Muscle of arm (tissue), 12 donors: Measurements from ENCODE around the gene SMAD7. TPM values are rescaled to one million over a fixed set of nuclear protein-coding genes. Genes with fewer than 3 reads are reported as not detected.

ENCODE experiments used
- DNase-seq: peaks from one replicate; pipeline ENCODE4 v3.0.0-alpha.2; 2013
- polyA plus RNA-seq, 12 donors: library from polyadenylated mRNA; unstranded; fragments of 120-200 nt; gene quantifications; one replicate each; pipeline ENCODE4 v1.2.1, GENCODE V29; 2013; ENCODE audit not compliant: insufficient read length in 12 of 12

SMAD7 gene
- polyA plus RNA-seq, 12 donors, result 9.2 to 23.4 (median 11.8) TPM; not detected in 1

DNA sequence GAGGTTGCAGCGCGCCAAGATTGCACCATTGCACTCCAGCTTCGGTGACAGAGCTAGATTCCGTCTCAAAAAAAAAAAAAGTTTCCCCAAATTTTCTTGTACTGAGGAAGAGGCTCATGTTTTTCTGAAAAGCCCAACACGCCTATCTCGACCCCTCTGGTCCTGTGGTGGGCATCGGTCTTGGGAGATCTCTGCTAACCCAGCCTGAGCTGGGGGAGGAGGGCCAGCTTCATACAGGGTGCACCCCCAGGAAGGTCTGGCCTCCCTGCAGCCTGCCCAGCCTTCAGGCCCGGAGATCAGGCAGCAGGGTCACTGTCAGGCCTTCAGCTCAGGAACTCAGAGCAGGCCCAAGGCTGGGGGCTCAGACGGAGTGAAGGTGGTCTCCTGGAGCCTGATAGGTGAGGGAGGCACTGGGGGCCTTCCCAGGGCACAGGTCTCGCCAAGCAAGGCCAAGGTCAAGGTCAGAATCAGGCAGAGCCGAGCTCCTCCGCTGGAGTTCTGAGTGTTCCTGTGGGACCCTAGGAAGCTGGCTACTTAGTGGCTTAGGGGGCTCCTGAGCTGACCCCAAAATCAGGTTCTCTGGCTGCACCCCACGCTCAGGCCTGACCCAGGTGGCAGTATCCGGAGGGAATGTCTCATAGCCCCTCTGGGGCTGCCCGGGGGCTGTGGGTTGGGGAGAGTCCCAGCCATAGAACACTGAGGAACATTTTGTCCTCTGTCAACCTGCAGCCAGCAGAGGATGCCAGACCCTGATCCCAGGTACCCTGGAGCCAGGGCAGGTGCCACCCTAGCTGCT, 37.9 kb upstream of the SMAD7 start:
- DNase-seq, result no peak

DNA sequence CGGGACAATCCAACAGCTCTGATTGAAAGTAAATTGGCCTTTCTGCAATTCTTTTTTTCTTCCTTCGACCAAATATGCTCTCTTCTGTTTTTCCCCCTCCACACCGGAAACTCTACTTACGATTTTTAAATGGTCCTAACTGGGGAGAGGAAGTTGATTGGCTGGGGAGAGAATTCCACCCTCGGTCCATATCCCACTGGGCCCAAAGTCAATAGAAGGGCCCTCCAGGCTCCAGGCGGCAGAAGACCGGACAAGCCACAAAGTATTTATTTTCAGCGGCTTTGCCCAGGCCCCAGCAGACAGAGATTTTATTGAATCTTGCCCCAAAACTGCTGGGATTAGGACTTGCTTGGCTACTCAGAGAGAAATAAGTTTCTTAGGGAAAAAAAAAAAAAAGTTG, 37.1 kb upstream of the SMAD7 start:
- DNase-seq, result no peak

DNA sequence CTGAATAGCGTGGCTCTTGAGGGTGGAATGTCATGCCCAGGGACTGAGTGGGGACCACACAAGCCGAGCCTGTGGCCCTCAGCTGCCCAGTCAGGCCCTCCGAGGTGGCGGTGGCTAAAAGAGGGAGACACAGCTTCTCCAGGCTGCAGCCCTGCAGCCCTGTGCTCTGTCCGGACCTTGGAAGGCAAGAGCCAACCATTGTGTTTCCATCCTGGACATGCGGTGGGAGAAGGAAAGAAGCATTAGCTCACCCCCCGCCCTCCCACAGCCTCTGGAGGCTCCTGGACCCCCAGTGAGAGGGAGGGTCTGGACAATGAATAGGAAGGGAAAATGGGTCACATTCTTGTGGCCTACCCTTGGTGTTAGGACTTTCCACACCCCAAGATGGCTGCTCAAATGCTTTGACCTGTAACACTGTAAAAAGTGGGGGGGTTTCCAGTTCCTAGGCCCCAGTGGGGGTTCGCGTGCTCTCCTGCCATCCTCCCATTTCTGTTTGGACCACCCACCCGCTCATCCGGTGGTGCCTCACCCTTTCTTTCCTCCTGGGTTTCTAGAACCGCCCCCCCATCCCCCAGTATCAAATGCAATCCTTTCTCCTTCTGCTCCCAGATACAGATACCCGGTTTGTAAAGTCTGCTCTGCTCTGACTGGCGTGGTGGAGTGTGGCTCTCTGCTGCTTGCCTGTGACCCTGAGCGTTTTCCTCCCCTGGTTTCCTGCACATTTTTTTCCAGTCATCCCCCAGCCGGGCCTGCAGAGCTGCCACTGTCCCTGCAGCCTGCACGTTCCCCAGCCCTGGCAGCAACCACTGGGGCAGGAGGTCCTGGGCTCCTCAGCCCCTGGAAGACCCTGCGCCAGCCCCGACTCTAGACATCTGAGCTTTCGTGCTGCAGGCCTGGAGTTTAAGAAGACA, 36.3 kb upstream of the SMAD7 start:
- DNase-seq, result no peak

DNA sequence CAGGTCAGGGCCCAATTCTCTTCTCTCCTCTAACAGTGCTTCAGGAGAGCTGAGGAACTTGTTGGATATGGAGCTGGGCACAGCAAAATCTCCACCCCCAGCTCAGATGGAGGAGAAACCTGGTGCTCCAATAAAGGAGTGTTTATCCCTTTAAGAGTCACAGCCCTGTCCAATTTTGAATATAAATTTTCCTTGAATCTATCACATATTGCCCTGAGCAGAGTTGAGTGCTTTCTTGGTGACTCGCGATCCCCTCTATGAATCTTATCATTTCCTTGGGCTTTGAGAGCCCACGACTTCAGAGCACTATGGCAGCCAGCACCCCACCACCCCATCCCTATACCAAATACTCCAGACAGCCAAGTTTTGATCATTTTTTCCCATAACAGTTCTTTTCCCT, 34.4 kb upstream of the SMAD7 start:
- no peak for DNase-seq

DNA sequence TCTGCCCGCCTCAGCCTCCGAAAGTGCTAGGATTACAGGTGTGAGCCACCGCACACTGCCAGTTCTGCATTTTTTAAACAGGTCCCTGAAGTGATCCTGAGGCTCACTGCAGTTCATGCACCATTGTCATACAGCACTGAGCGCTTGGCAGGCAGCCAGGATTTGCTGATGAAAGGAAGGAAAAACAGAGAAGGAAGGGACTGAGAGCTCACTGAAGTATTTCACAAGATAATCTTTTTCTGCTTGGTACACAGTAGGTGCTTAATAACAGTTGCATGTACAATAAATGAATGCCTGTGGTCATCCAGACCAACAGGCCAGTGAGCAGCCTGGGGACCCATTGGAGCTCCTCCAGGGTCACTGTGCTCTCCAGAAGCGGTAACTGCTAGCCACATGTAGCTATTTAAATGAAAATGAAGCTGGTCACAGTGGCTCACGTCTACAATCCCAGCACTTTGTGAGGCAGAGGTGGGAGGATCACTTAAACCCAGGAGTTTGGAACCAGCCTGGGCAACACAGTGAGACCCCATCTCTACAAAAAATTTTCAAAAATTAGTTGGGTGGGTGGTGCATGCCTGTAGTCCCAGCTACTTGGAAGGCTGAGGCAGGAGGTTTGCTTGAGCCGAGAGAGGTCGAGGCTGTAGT, 33.1 kb upstream of the SMAD7 start:
- DNase-seq, result no peak

DNA sequence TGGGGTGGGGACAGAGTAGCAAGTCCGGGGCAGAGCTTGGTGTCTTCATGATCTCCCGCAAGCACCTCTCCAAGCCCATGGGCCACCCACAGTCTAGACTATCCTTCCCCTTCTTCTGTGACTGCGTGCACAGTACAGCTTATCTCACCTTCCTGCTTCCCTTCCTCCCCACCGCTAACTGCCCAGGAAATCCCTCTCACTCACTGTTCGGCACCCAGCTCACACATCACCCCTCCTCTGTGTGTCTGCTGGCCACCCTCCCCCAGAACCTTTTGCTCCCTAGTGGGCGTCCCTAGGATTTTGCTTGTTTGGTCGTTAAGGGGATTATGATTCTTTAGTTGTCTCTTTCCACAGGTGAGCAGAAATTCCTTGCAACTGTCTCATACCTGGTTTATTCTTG, 31.5 kb upstream of the SMAD7 start:
- no peak for DNase-seq

DNA sequence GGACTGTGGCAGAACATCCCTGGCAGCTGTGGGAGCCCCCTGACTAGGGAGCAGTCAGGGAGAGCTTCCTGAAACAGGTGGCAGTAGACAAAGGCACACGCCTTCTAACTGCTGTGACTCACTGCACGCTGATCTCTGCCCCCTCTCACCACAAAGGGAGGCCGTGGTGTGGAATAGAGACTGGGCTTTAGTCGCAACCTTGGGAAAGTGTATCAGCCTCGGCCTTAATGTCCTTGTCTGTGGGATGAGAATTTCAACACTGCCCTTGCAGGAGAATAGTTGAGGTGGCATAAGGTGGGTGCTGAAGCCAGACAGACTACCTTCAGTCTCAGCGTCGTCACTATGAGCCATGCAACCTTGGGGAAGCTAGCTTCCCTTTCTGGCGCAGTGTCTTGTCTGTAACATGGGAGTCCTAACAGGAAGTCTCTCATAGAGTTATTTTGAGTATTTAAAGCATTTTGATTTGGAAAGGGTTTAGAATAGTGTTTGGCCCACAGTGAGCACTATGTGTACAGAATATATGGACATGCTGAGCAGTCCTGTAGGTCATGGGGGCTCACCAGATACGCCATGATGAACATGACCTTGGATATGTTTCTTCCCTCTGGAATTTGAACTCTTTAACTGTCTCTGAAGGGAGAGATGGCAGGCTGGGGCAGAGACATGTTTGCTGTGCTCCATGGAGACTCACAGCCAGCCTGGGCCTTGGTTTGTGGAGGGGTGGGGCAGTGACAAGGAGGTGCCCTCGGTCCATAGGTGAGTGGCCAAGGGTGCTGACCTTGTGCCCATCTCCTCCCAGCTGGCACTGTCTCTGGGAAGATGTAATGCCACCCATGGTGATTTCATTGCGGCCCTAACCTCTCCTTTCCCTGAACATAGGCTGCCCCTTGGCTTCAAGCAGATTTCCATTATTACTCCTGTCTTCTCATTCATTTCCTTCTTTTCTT, 29.5 kb upstream of the SMAD7 start:
- no peak for DNase-seq

DNA sequence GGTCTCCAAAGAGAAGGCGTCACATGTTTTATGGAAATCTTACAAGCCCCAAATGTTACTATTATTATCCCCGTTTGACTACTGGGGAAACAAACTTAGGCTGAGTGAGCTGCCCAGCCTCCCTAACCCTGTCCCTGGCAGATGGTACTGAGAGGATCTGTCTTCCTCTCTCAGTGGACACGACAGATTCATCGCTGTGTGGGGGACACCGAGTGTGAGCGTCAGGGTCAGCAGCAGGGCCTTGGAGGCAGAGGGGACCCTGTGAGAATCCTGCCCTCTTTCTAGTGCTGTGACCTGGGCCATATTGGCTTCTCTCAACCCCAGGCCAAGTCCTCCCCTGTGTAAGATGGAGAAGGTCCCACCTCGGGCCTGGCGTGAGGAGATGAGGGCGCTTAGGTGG, 27.1 kb upstream of the SMAD7 start:
- DNase-seq, result no peak

DNA sequence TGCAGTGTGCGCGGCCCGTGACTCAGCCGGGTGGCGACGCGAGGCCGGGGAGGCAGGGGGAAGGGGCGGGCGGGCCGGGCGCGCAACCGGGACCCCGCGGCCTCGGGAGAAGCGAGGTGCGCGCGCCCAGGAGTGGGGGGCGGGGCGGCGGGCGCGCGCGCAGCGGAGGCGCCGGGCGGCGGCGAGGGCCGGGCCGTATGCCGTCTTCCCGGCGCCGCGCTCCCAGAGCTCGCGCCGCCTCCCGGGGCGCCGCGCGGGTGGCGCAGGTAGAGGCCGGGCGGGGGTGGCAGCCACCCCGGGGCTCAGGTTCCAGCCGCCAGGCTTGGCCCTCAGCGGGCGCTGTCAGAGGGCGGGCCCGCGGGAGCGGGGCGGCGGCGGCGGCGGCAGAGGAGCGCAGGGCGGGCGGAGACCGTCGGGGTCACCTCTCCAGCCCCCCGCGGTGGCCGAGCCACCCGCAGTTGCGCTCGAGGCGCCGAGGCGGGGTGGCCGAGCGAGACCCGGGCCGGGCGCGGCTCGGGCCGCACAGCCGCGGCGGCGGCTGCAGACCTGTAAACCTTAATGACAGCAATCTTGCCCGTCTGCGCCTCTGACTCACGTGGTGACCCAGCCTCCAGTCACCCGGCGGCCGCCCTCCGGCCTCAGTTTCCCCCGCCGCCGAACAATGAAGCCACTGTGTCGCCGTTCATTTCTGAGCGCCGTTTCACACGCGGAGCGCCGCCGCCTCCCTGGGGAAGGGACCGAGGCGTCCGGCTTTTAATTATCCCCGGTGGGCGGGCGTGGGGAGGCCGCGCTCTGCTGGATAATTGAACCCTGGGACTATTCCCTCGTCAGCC, 25.3 kb upstream of the SMAD7 start:
- no peak for DNase-seq

DNA sequence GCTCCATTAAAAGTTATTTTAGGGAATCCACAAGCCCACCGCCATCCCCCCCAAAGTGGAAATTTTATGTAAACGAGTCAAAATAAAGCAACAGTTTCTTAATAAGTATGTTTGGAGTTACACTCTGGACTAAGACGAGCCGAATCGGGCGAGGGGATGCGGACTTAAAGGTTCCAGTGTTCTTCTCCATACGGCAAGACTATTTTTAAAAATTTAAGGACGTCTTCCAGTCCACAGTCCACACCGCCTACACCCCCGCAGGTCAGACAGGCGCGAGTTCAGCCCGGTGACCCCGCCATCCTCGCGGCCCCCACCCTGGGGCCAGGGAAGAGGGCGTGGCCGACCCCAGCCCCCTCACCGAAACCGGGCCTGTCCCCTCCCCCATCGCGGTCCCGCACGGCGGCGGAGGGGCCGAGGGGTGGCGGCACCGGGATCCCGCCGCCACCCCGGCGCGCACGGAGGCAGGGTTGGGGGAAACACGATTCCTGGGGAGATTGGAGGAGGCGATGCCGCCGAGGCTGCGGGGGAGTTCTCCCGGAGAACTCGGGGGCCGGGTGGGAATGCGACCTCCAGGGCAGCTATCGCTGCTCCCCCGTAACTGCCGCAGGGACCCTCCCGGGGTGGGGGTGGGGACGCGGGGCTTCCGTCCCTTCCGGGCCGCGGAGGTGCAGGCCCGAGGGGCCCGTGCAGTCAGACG, 24.5 kb upstream of the SMAD7 start:
- DNase-seq, result no peak

DNA sequence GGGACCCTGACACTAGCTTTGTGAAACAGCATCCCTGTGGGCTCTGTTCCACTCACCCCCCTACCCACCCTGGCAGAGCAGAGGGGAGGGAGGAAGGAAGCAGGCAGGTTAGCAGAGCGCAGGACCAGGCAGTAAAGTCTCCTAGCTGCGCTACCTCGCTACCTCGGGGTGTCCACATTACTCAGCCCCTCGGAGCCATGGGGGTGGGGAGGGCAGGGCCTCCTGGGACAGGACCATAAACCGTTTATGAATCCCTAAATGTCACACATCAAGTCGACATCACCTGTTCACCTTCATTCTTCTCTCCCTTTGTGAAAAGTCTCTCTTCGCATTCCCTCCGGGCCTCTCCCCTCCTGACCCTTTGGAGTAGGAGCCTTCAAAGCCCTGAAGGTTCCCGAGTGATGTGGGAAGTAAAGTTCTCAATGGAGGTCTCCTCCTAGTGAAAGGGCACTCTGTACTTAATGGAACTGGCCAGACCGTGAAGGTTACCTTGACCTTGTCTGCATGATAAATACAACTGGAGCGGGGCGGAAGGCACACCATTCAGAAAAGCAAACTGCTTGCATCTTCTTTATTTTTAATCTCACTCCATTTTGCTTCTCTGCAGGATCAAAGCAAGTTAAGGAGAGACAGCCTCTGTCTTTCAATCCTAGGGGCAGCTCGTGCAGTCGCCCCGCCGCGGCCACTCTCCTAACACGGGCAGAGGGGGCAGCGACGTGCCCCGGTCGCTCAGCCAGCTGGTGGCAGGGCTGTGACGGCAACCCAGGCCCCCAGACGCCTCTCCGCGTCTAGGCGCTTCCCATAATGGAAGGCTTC, 23.7 kb upstream of the SMAD7 start:
- no peak for DNase-seq

DNA sequence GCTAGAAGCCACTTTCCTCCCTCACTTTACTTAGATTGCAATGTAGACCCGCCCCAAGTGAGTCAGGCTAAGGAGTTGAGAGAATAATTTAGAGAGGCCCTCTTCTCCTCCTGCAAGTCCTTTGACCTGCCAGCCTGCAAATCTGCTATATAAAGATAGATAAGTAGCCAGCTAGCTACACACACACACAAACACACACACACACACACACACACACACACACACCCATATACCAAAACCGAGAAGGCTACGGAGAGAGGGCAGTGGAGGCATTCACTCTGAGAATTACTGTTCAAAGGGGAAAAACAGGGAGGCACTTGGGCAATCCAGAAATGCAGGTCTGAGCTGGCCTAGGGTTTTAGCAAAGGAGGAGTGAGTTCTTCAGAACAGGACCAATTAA, 23.0 kb upstream of the SMAD7 start:
- no peak for DNase-seq

DNA sequence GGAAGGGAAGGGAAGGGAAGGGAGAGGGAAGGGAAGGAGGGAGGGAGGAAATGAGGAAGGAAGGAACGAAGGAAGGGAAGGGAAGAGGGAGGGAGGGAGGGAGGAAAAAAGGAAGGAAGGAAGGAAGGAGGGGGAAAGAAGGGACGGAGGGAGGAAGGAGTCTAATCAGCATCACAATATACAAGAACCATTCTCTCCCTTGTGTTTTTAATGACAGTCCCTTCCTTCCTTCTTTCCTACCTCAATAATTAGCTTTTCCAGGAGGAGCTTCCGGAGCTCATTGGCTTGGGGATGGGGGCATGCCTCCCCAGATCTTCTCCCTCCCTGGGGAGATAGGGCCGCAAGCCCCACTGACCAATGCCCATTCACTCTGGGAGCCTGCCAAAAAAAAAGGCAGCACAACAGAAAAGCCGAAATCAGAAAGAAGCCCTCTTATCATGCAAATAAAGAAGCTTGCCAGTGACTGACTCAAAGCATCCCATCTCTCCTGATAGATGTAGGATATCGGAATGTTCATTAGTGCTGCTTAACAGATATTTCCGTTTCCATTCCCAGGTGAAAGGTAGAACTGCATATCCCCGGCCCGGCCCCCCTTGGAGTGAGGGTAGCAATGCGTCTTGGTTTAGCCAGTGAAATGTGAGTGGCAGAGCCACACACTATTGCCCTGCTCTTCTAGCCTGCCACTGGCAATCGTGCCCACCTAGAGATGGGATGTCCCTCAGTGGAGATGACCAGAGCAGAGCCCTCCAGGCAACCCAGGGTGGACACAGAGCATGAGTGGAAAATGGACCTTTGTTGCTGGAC, 17.8 kb upstream of the SMAD7 start:
- DNase-seq, result no peak

DNA sequence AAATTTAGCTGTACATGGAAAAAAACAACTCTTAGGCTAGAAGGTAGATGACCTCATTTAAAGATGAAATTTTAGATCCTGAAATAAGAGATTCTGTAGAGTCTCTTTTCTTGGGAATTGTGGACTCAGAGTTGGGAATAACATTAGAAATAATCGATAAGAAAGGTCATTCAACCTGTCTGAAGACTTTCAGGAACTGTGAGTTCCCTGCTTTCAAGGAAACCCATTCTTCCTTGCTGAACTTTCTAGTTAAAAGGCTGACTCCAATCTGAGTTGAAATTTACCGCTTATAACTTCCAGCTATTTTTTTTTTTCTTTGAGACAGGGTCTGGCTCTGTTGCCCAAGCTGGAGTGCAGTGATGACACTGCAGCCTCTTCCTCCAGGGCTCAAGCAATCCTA, 16.8 kb upstream of the SMAD7 start:
- DNase-seq, result no peak

DNA sequence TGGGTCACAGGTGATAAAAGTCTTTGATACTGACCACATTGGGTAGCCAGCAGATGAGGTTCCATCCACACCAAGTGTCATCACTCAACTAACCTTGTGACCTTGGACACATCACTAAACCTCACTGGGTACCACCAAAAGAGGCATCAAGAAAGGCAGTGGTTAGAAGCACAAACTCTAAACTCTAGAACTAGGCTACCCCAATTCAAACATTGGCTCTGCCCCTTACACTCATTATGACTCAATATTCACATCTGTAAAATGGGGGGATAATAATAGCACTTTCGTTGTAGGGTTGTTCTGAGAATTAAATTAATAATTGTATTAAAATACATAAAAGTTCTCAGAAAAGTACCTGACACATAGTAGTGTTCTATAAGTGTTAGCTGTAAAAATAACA, 15.8 kb upstream of the SMAD7 start:
- DNase-seq, result no peak

DNA sequence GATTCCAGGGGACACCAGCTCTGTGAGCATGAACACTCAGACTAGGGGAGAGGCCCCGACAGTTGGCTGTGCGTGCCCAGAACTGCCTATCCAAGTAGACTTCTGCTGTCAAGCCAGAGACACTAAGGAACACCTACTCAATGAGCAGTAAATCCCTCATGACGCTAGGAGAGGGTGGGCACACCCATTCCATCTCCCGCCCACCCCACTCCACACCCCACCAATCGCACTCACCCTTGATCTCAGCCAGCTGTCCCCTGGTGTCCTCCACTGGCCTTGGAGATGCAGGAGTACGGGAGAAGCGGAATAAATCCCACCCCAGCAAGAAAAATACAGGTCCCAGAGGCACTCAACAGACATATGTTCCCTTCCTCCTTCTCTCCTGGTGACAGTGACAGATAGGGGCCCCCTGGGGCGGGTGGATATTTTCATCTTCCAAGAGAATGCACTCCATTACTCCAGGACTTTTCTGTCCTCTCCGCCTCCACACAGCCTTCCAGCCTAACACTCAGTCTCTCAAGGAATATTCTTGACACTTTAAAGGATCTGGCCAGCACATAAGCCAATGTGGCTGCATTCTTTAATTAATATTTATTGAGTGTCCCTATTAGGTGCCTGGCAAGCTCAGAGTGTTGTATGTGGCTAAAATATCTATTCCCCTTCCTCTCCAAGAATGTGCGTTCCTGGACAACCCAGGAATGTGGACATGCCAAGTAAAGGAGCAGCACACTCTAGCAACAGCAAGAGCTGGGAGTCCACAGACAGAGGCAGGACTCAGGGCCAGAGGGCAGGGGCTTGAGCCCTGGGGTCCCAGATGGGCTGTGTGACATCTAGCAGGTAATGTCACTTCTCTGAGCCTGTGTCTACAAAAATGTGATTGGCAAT, 13.1 kb upstream of the SMAD7 start:
- no peak for DNase-seq

DNA sequence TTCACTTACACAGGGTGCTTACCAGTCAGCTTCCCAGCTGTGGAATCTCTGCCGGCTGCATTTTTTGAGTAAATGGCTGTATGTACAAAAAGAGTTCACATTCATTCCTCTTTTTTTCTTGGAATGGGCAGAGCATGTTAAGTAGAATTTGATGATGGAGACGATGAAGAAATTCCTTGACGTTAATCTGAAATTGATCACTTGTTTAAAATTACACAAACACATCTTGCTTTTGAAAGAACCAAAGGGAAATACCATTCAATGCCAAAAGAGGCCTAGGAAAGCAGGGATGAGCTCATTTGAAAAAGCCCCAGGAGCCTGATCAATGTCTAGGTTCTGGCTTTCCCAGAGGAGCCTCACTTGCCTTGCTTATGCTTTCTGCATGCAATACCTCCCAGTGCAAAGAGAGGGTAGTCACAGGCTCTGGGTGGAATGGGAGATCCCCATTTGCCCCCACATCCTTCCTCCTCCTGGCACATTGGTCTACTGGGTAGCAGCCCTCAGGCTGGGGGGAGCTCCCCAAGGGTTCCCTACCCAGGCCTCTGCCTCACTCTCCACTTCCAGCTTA, 12.3 kb upstream of the SMAD7 start:
- DNase-seq, result no peak
